Mesothelial cell of epicardium (in vitro differentiated cells): Measurements from ENCODE around the gene NCAPG2. TPM values are rescaled to one million over a fixed set of nuclear protein-coding genes. Genes with fewer than 3 reads are reported as not detected.
"Not testable (repeated sequence)": the region's sequence is repeated elsewhere in the genome, so short reads cannot be mapped to it uniquely, and the experiment has no call there.

Experiments
- DNase-seq, 2 experiments: peaks; one replicate each; pipeline ENCODE4 v3.0.0; 2021; ENCODE audit warnings: low spot score in 2 of 2; ENCODE audit not compliant: unreplicated experiment in 2 of 2
- H3K27ac Mint-ChIP-seq: 2 replicates; pipeline ENCODE4 v1.8.0; 2021; ENCODE audit warnings: mixed read lengths
- H3K27me3 Mint-ChIP-seq: 2 replicates; pipeline ENCODE4 v1.8.0; 2021; ENCODE audit warnings: low read depth, mixed read lengths
- H3K36me3 Mint-ChIP-seq: 2 replicates; pipeline ENCODE4 v1.8.0; 2021; ENCODE audit warnings: mixed read lengths
- H3K4me1 Mint-ChIP-seq: 2 replicates; pipeline ENCODE4 v1.8.0; 2021; ENCODE audit warnings: mixed read lengths
- H3K4me3 Mint-ChIP-seq: 2 replicates; pipeline ENCODE4 v1.8.0; 2021; ENCODE audit warnings: mild to moderate bottlenecking, moderate library complexity, mixed read lengths
- H3K9me3 Mint-ChIP-seq: 2 replicates; pipeline ENCODE4 v1.8.0; 2021; ENCODE audit warnings: mixed read lengths
- total RNA-seq: library from RNA; stranded (reverse); gene quantifications from 3 replicates; pipeline ENCODE4 v1.2.1, GENCODE V29; 2021
- TF ChIP-seq, protein P1 (sequence below): fragments of 200-600 bp; sonication (generic); IDR thresholded peaks from one replicate; pipeline ENCODE4 v1.5.0; 2021; ENCODE audit warnings: antibody characterized with exemption; ENCODE audit not compliant: unreplicated experiment

Gene NCAPG2
- total RNA-seq, 1 donor from 2014 or later: 22.5 TPM

DNA sequence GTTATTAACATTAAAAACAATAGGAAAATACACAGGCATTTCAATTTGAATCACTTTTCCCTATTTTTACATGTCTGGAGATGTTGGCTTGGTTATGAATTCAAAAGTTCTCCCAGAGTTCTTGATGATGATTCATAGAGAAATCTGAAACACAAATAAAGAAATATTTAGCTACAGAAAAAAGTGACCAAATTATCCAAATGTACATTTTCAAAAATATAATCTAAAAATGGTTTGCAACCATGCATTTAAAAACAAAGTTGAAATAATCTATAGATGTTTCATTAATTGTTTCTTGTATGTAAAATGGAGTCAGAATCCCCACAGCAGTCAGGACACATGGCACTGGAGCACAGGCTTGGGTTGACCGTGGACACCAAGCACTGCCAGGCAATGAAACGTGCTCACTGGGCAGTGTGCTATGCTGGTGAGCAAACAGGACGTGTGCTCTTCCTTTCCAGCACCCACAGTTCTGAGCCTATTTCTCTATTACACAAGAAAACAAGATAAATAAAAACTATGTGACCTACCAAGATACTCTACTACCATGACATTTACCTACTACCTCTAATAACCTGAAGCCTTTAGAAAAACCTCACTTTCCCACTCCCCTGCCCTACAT, 72.9 kb downstream of the NCAPG2 start:
- no peak for DNase-seq
- no peaks in the 10 kb centered on the region for H3K9me3 Mint-ChIP-seq
- H3K4me3 Mint-ChIP-seq: no peak overlapping the region
- H3K4me1 Mint-ChIP-seq: no peaks in the 10 kb centered on the region
- no peak overlapping the region for H3K27ac Mint-ChIP-seq
- TF ChIP-seq, protein P1, sequence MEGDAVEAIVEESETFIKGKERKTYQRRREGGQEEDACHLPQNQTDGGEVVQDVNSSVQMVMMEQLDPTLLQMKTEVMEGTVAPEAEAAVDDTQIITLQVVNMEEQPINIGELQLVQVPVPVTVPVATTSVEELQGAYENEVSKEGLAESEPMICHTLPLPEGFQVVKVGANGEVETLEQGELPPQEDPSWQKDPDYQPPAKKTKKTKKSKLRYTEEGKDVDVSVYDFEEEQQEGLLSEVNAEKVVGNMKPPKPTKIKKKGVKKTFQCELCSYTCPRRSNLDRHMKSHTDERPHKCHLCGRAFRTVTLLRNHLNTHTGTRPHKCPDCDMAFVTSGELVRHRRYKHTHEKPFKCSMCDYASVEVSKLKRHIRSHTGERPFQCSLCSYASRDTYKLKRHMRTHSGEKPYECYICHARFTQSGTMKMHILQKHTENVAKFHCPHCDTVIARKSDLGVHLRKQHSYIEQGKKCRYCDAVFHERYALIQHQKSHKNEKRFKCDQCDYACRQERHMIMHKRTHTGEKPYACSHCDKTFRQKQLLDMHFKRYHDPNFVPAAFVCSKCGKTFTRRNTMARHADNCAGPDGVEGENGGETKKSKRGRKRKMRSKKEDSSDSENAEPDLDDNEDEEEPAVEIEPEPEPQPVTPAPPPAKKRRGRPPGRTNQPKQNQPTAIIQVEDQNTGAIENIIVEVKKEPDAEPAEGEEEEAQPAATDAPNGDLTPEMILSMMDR: no peak
- H3K36me3 Mint-ChIP-seq: peaks cover 25% of the 10 kb centered on the region
- H3K27me3 Mint-ChIP-seq: no peaks in the 10 kb centered on the region

DNA sequence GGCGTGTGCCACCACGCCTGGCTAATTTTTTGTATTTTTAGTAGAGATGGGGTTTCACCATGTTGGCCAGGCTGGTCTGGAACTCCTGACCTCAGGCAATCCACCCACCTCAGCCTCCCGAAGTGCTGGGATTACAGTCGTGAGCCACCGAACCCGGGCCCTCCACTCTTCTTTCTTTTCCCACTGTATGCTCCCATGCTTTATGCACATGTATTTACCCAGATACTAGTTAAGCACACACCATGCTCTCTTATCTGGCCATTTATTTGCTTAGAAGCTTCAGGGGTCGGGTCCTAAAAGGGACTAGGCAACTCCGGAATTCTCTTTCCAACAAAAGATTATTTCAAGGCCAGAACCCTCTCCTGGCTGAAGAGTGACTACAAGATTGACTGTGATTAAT, 78.3 kb downstream of the NCAPG2 start:
- not testable (repeated sequence) for H3K4me3 Mint-ChIP-seq, H3K27me3 Mint-ChIP-seq, DNase-seq, H3K27ac Mint-ChIP-seq, H3K9me3 Mint-ChIP-seq, H3K4me1 Mint-ChIP-seq
- H3K36me3 Mint-ChIP-seq: peaks cover 28% of the 10 kb centered on the region

DNA sequence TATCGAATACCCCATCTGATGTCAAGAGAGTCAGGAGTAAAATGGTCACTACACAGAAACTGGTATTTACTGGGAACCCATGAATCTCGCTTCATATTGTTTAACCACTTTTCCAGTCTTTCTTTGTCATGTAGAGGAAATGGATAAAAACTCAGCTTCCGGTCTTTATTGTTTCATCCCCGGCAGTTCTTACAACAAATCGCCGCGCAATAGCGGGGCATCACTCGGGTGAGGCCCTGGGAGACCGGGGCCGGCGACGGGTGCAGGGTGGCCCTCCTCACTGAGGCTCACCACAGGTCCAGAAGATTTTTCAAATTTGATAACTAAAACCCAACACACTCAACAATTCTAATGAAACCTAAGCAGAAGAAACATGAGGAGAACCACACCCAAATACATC, 81.4 kb downstream of the NCAPG2 start:
- Mint-ChIP-seq H3K36me3 (peaks cover 18% of the 10 kb centered on the region), H3K27ac (no peak overlapping the region), H3K27me3 (no peaks in the 10 kb centered on the region), H3K4me1 (no peaks in the 10 kb centered on the region), H3K4me3 (no peak overlapping the region), H3K9me3 (peaks cover 5% of the 10 kb centered on the region)
- TF ChIP-seq, protein P1: no peak
- no peak for DNase-seq

DNA sequence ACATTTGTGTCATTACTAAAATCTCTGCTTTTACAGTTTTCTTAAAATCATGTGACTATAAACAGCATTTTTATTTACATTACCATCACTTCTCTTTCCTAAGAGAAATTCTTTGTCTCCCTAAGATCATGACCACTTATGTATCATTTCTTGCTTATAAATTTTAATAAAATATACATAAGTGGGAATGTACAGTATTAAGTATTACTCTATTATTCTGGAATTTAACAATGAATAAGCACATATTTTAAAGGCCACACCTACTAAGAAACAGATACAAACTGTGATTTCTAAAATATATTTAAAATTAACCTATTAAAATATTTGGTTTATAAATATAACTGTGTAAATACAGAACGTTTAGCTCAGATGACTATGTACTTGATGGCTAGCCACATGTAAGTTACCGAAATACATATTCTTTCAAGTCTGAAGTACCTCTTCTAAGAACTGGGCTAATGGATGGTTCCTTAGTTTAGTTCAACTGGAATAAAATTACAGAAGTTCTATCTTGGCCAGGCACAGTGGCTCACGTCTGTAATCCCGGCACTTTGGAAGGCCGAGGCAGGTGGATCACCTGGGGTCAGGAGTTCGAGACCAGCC, 83.7 kb downstream of the NCAPG2 start:
- TF ChIP-seq, protein P1: no peak
- H3K9me3 Mint-ChIP-seq: peaks cover 5% of the 10 kb centered on the region
- no peaks in the 10 kb centered on the region for H3K4me1 Mint-ChIP-seq
- peaks cover 9% of the 10 kb centered on the region for H3K36me3 Mint-ChIP-seq
- no peak overlapping the region for H3K4me3 Mint-ChIP-seq
- DNase-seq: no peak
- no peak overlapping the region for H3K27ac Mint-ChIP-seq
- no peaks in the 10 kb centered on the region for H3K27me3 Mint-ChIP-seq

DNA sequence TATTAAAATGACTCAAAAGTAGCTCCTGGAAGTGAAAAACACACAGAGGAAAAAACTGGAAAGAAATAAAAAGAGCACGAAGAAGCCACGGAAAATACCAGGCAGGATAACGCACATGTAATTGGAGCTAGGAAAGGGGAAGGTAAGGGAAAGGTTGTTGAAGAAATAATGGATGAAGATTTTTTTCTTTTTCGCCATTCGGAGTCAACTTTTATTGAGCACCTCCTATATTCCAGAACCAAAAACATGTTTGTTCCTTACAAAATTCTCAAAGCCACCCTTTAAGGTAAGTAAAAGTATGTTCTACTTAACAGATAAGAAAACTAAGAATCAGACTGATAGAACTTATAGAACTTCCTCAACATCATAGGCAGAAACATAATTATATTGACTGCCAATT, 84.2 kb downstream of the NCAPG2 start:
- Mint-ChIP-seq H3K27me3 (no peaks in the 10 kb centered on the region), H3K27ac (no peak overlapping the region), H3K4me3 (no peak overlapping the region), H3K9me3 (peaks cover 5% of the 10 kb centered on the region), H3K4me1 (no peaks in the 10 kb centered on the region), H3K36me3 (peaks cover 9% of the 10 kb centered on the region)
- TF ChIP-seq, protein P1: no peak
- DNase-seq: no peak

DNA sequence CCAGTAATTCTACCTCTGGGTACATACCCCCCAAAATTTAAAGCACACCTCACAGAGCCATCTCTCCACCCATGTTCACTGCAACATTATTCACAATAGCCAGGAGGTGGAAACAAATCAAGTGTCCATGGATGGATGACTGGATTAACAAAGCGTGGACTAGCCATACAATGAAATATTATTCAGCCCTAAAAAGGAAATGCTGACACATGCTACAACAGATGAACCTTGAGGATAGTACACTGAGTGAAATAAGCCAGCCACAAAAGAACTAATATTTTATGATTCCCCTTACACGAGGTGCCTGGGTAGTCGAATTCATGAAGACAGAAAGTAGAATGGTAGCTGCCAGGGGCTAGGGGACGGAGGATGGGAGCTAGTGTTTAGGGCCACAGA, 85.9 kb downstream of the NCAPG2 start:
- no peak for DNase-seq
- Mint-ChIP-seq H3K4me1 (no peaks in the 10 kb centered on the region), H3K27ac (no peak overlapping the region), H3K9me3 (peaks cover 5% of the 10 kb centered on the region), H3K36me3 (peaks cover 7% of the 10 kb centered on the region), H3K27me3 (no peaks in the 10 kb centered on the region), H3K4me3 (no peak overlapping the region)
- TF ChIP-seq, protein P1: no peak
